GM23338 (cell line): ENCODE measurements around the gene DSE. TPM values are rescaled to one million over a fixed set of nuclear protein-coding genes. Genes with fewer than 3 reads are reported as not detected.

ENCODE experiments used
- ATAC-seq: fragments of 200-7000 bp; cut with Tn5 transposase; 3 replicates; pipeline ENCODE4 v1.9.1; 2020
- DNase-seq: peaks from one replicate; pipeline ENCODE4 v3.0.0-alpha.2; 2015; ENCODE audit warnings: low spot score
- H2AFZ ChIP-seq: fragments of 200-600 bp; sonication (generic); 2 replicates; pipeline ENCODE4 v1.8.0; 2016; ENCODE audit warnings: antibody characterized with exemption, mild to moderate bottlenecking, moderate library complexity
- H3F3A ChIP-seq: fragments of 200-600 bp; sonication (generic); replicated peaks from 2 replicates; pipeline ENCODE4 v1.8.0; 2017; ENCODE audit warnings: antibody characterized with exemption, mixed run types, low read depth
- H3K27ac ChIP-seq: fragments of 200-600 bp; sonication (generic); 2 replicates; pipeline ENCODE4 v1.6.1; 2016; ENCODE audit warnings: low read depth
- H3K27me3 ChIP-seq: fragments of 200-600 bp; sonication (generic); 2 replicates; pipeline ENCODE4 v1.8.0; 2016; ENCODE audit warnings: mild to moderate bottlenecking, mixed run types, moderate library complexity; ENCODE audit not compliant: insufficient read depth
- H3K36me3 ChIP-seq: fragments of 200-600 bp; sonication (generic); 2 replicates; pipeline ENCODE4 v1.8.0; 2016; ENCODE audit warnings: mild to moderate bottlenecking; ENCODE audit not compliant: insufficient read depth
- H3K4me1 ChIP-seq: fragments of 200-600 bp; sonication (generic); 2 replicates; pipeline ENCODE4 v1.8.0; 2016; ENCODE audit warnings: mild to moderate bottlenecking, moderate library complexity; ENCODE audit not compliant: insufficient read depth
- H3K4me2 ChIP-seq: fragments of 200-600 bp; sonication (generic); 2 replicates; pipeline ENCODE4 v1.7.1; 2017; ENCODE audit warnings: mixed run types
- H3K4me3 ChIP-seq: fragments of 200-600 bp; sonication (generic); 2 replicates; pipeline ENCODE4 v1.6.1; 2016; ENCODE audit warnings: mixed run types
- H3K79me2 ChIP-seq: fragments of 200-600 bp; sonication (generic); replicated peaks from 2 replicates; pipeline ENCODE4 v1.8.0; 2017; ENCODE audit warnings: mild to moderate bottlenecking; ENCODE audit not compliant: insufficient read depth
- H3K9me2 ChIP-seq: fragments of 200-600 bp; sonication (generic); 2 replicates; pipeline ENCODE4 v1.8.0; 2017; ENCODE audit not compliant: insufficient read depth
- H4K20me1 ChIP-seq: fragments of 200-600 bp; sonication (generic); replicated peaks from 2 replicates; pipeline ENCODE4 v1.8.0; 2017; ENCODE audit warnings: mild to moderate bottlenecking; ENCODE audit not compliant: insufficient read depth
- H3K27ac Mint-ChIP-seq: 2 replicates; pipeline ENCODE4 v1.8.0; 2020; ENCODE audit warnings: inconsistent platforms, mild to moderate bottlenecking, moderate library complexity, mixed read lengths
- H3K27me3 Mint-ChIP-seq: 3 replicates; pipeline ENCODE4 v1.8.0; 2022; ENCODE audit warnings: low read depth, mild to moderate bottlenecking, moderate library complexity, mixed read lengths, inconsistent platforms; ENCODE audit not compliant: insufficient read depth, poor library complexity
- H3K36me3 Mint-ChIP-seq: 3 replicates; pipeline ENCODE4 v1.8.0; 2021; ENCODE audit warnings: low read depth, mild to moderate bottlenecking, inconsistent platforms, moderate library complexity, mixed read lengths
- H3K4me1 Mint-ChIP-seq: 3 replicates; pipeline ENCODE4 v1.8.0; 2020; ENCODE audit warnings: mild to moderate bottlenecking, inconsistent platforms, mixed read lengths
- H3K4me3 Mint-ChIP-seq: 3 replicates; pipeline ENCODE4 v1.8.0; 2021; ENCODE audit warnings: moderate library complexity, mild to moderate bottlenecking, inconsistent platforms, mixed read lengths
- H3K9me3 Mint-ChIP-seq: 3 replicates; pipeline ENCODE4 v1.8.0; 2020; ENCODE audit warnings: moderate library complexity, mild to moderate bottlenecking, inconsistent platforms, mixed read lengths
- CREB1 ChIP-seq: fragments of 250-450 bp; sonication (Bioruptor Pico); IDR thresholded peaks from 2 replicates; pipeline ENCODE4 v1.5.0; 2020; ENCODE audit warnings: low read depth, mild to moderate bottlenecking, moderate library complexity
- EZH2 ChIP-seq: fragments of 200-600 bp; sonication (generic); IDR thresholded peaks from one replicate; pipeline ENCODE4 v1.8.0; 2017; ENCODE audit warnings: antibody characterized with exemption, mild to moderate bottlenecking, low read depth; ENCODE audit not compliant: unreplicated experiment
- EZH2phosphoT487 ChIP-seq: fragments of 200-600 bp; sonication (generic); IDR thresholded peaks from one replicate; pipeline ENCODE4 v1.8.1; 2018; ENCODE audit warnings: antibody characterized with exemption; ENCODE audit not compliant: unreplicated experiment
- JUNB ChIP-seq: IDR thresholded peaks from one replicate; pipeline ENCODE4 v1.6.1; 2016; ENCODE audit warnings: antibody characterized with exemption; ENCODE audit not compliant: unreplicated experiment
- NANOG ChIP-seq: IDR thresholded peaks from 2 replicates; pipeline ENCODE4 v1.6.1; 2016; ENCODE audit warnings: antibody characterized with exemption, borderline replicate concordance
- POLR2AphosphoS5 ChIP-seq: IDR thresholded peaks from 2 replicates; pipeline ENCODE4 v1.6.1; 2016; ENCODE audit warnings: antibody characterized with exemption, low read depth
- STAT1 ChIP-seq: IDR thresholded peaks from one replicate; pipeline ENCODE4 v1.6.1; 2016; ENCODE audit warnings: antibody characterized with exemption; ENCODE audit not compliant: unreplicated experiment
- ZNF114 ChIP-seq: fragments of 250-450 bp; sonication (Bioruptor Pico); IDR thresholded peaks from 2 replicates; pipeline ENCODE4 v1.5.0; 2020; ENCODE audit warnings: mild to moderate bottlenecking, moderate library complexity
- ZNF331 ChIP-seq: fragments of 250-450 bp; sonication (Bioruptor Pico); IDR thresholded peaks from 2 replicates; pipeline ENCODE4 v1.5.0; 2020; ENCODE audit warnings: low read depth, mild to moderate bottlenecking, moderate library complexity
- polyA plus RNA-seq: library from polyadenylated mRNA; unstranded; fragments of >200 nt; fragmentation: Nextera tagmentation; extraction: Ambion mirVana; gene quantifications from 2 replicates; pipeline ENCODE4 v1.2.1, GENCODE V29; 2016
- total RNA-seq: library from RNA; depleted of rRNA; stranded (reverse); fragments of >200 nt; shearing (Covaris generic); gene quantifications from 2 replicates; pipeline ENCODE4 v1.2.3, GENCODE V29; 2014
- TF ChIP-seq, protein P1 (sequence below): IDR thresholded peaks from one replicate; pipeline ENCODE4 v1.6.1; 2018; ENCODE audit warnings: antibody characterized with exemption; ENCODE audit not compliant: unreplicated experiment
- TF ChIP-seq, protein P2 (sequence below), 2 experiments: fragments of 200-600 bp in 1 of 2; sonication (generic) in 1 of 2; conservative IDR thresholded peaks; 2 replicates each; pipeline versions ENCODE4 v1.5.1 to v1.6.1; 2016 to 2017; ENCODE audit warnings: antibody characterized with exemption in 2 of 2, low read depth in 2 of 2, mild to moderate bottlenecking in 2 of 2, moderate library complexity in 1 of 2
- TF ChIP-seq, protein P3 (sequence below): fragments of 250-450 bp; sonication (Bioruptor Pico); IDR thresholded peaks from 2 replicates; pipeline ENCODE4 v1.5.0; 2020; ENCODE audit warnings: mild to moderate bottlenecking, moderate library complexity
- TF ChIP-seq, protein P4 (sequence below): IDR thresholded peaks from 2 replicates; pipeline ENCODE4 v1.6.1; 2016; ENCODE audit warnings: antibody characterized with exemption

DSE gene
- total and polyA plus RNA-seq, 2 experiments from 2014 or later, result 18.8 to 45.2 TPM

DNA sequence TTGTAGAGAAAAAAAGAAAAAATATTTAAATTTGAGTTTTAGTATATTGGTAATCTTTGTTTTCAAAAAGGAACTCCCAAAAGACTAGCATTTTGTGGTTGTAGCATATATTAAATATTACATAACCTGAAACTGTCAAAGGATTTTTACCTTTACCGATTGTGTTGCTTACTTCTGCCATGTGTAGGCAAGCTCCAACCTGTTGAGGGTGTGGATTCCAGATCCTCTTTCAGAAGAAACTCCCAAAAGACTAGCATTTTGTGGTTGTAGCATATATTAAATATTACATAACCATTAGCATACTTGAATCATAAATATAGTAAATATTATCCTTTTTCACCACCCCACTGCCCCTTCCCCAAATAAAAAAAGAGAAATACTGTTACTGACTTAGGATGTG is 3.2 kb downstream of the DSE start:
- H3K79me2 ChIP-seq, result peaks cover 68% of the 10 kb centered on the region
- peaks cover 36% of the 10 kb centered on the region for H3K4me1 Mint-ChIP-seq
- ATAC-seq, result no peak
- no peak overlapping the region for H3K4me2 ChIP-seq
- TF ChIP-seq STAT1 (no peak), POLR2AphosphoS5 (no peak), ZNF114 (CRISPR knock-in tag) (no peak), EZH2phosphoT487 (no peak), NANOG (no peak), EZH2 (no peak), JUNB (no peak), CREB1 (CRISPR knock-in tag) (no peak), ZNF331 (CRISPR knock-in tag) (no peak)
- TF ChIP-seq, protein P1, sequence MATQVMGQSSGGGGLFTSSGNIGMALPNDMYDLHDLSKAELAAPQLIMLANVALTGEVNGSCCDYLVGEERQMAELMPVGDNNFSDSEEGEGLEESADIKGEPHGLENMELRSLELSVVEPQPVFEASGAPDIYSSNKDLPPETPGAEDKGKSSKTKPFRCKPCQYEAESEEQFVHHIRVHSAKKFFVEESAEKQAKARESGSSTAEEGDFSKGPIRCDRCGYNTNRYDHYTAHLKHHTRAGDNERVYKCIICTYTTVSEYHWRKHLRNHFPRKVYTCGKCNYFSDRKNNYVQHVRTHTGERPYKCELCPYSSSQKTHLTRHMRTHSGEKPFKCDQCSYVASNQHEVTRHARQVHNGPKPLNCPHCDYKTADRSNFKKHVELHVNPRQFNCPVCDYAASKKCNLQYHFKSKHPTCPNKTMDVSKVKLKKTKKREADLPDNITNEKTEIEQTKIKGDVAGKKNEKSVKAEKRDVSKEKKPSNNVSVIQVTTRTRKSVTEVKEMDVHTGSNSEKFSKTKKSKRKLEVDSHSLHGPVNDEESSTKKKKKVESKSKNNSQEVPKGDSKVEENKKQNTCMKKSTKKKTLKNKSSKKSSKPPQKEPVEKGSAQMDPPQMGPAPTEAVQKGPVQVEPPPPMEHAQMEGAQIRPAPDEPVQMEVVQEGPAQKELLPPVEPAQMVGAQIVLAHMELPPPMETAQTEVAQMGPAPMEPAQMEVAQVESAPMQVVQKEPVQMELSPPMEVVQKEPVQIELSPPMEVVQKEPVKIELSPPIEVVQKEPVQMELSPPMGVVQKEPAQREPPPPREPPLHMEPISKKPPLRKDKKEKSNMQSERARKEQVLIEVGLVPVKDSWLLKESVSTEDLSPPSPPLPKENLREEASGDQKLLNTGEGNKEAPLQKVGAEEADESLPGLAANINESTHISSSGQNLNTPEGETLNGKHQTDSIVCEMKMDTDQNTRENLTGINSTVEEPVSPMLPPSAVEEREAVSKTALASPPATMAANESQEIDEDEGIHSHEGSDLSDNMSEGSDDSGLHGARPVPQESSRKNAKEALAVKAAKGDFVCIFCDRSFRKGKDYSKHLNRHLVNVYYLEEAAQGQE, result no peak
- TF ChIP-seq, protein P2, sequence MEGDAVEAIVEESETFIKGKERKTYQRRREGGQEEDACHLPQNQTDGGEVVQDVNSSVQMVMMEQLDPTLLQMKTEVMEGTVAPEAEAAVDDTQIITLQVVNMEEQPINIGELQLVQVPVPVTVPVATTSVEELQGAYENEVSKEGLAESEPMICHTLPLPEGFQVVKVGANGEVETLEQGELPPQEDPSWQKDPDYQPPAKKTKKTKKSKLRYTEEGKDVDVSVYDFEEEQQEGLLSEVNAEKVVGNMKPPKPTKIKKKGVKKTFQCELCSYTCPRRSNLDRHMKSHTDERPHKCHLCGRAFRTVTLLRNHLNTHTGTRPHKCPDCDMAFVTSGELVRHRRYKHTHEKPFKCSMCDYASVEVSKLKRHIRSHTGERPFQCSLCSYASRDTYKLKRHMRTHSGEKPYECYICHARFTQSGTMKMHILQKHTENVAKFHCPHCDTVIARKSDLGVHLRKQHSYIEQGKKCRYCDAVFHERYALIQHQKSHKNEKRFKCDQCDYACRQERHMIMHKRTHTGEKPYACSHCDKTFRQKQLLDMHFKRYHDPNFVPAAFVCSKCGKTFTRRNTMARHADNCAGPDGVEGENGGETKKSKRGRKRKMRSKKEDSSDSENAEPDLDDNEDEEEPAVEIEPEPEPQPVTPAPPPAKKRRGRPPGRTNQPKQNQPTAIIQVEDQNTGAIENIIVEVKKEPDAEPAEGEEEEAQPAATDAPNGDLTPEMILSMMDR (conservative IDR thresholded peaks at IDR 0.05; ENCODE audit: low read depth in 2 of 2), result no peak
- TF ChIP-seq, protein P3, sequence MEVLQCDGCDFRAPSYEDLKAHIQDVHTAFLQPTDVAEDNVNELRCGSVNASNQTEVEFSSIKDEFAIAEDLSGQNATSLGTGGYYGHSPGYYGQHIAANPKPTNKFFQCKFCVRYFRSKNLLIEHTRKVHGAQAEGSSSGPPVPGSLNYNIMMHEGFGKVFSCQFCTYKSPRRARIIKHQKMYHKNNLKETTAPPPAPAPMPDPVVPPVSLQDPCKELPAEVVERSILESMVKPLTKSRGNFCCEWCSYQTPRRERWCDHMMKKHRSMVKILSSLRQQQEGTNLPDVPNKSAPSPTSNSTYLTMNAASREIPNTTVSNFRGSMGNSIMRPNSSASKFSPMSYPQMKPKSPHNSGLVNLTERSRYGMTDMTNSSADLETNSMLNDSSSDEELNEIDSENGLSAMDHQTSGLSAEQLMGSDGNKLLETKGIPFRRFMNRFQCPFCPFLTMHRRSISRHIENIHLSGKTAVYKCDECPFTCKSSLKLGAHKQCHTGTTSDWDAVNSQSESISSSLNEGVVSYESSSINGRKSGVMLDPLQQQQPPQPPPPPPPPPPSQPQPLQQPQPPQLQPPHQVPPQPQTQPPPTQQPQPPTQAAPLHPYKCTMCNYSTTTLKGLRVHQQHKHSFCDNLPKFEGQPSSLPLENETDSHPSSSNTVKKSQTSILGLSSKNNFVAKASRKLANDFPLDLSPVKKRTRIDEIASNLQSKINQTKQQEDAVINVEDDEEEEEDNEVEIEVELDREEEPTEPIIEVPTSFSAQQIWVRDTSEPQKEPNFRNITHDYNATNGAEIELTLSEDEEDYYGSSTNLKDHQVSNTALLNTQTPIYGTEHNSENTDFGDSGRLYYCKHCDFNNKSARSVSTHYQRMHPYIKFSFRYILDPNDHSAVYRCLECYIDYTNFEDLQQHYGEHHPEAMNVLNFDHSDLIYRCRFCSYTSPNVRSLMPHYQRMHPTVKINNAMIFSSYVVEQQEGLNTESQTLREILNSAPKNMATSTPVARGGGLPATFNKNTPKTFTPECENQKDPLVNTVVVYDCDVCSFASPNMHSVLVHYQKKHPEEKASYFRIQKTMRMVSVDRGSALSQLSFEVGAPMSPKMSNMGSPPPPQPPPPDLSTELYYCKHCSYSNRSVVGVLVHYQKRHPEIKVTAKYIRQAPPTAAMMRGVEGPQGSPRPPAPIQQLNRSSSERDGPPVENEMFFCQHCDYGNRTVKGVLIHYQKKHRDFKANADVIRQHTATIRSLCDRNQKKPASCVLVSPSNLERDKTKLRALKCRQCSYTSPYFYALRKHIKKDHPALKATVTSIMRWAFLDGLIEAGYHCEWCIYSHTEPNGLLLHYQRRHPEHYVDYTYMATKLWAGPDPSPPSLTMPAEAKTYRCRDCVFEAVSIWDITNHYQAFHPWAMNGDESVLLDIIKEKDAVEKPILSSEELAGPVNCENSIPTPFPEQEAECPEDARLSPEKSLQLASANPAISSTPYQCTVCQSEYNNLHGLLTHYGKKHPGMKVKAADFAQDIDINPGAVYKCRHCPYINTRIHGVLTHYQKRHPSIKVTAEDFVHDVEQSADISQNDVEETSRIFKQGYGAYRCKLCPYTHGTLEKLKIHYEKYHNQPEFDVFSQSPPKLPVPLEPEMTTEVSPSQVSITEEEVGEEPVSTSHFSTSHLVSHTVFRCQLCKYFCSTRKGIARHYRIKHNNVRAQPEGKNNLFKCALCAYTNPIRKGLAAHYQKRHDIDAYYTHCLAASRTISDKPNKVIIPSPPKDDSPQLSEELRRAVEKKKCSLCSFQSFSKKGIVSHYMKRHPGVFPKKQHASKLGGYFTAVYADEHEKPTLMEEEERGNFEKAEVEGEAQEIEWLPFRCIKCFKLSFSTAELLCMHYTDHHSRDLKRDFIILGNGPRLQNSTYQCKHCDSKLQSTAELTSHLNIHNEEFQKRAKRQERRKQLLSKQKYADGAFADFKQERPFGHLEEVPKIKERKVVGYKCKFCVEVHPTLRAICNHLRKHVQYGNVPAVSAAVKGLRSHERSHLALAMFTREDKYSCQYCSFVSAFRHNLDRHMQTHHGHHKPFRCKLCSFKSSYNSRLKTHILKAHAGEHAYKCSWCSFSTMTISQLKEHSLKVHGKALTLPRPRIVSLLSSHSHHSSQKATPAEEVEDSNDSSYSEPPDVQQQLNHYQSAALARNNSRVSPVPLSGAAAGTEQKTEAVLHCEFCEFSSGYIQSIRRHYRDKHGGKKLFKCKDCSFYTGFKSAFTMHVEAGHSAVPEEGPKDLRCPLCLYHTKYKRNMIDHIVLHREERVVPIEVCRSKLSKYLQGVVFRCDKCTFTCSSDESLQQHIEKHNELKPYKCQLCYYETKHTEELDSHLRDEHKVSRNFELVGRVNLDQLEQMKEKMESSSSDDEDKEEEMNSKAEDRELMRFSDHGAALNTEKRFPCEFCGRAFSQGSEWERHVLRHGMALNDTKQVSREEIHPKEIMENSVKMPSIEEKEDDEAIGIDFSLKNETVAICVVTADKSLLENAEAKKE (CRISPR knock-in tag), result no peak
- TF ChIP-seq, protein P4, sequence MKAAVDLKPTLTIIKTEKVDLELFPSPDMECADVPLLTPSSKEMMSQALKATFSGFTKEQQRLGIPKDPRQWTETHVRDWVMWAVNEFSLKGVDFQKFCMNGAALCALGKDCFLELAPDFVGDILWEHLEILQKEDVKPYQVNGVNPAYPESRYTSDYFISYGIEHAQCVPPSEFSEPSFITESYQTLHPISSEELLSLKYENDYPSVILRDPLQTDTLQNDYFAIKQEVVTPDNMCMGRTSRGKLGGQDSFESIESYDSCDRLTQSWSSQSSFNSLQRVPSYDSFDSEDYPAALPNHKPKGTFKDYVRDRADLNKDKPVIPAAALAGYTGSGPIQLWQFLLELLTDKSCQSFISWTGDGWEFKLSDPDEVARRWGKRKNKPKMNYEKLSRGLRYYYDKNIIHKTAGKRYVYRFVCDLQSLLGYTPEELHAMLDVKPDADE, result no peak
- H3K4me3 ChIP-seq, result no peak overlapping the region
- no peaks in the 10 kb centered on the region; the same call in 2 of the 3 replicates for H3K36me3 Mint-ChIP-seq
- H3K9me2 ChIP-seq, result no peaks in the 10 kb centered on the region
- no peaks in the 10 kb centered on the region for H3K36me3 ChIP-seq
- H3K4me1 ChIP-seq, result peaks cover 27% of the 10 kb centered on the region
- no peak overlapping the region for H2AFZ ChIP-seq
- H3K4me3 Mint-ChIP-seq, result no peak overlapping the region
- H3K27ac ChIP-seq, result no peak overlapping the region
- peaks cover 10% of the 10 kb centered on the region for H3K27me3 Mint-ChIP-seq
- H4K20me1 ChIP-seq, result peaks cover 20% of the 10 kb centered on the region; the same call in 1 of the 2 replicates
- no peaks in the 10 kb centered on the region for H3K27me3 ChIP-seq
- H3F3A ChIP-seq, result no peaks in the 10 kb centered on the region
- H3K27ac Mint-ChIP-seq, result no peak overlapping the region
- H3K9me3 Mint-ChIP-seq, result no peaks in the 10 kb centered on the region
- DNase-seq, result no peak
